Endometrial microvascular endothelial cells (primary cell): ENCODE results near the gene FHOD3. TPM values are rescaled to one million over a fixed set of nuclear protein-coding genes. Genes with fewer than 3 reads are reported as not detected.
"Not testable (repeated sequence)": the region's sequence is repeated elsewhere in the genome, so short reads cannot be mapped to it uniquely, and the experiment has no call there.

ENCODE experiments used
- in situ Hi-C: cut with HindIII; loops from 2 replicates; pipeline ENCODE4 v1.10.0; 2017; ENCODE audit warnings: low sequenced_read_pairs, low pct_unique_long_range_greater_than_20kb; ENCODE audit errors: inconsistent ontology term
- total RNA-seq: library from RNA; depleted of rRNA; stranded (reverse); fragments of >200 nt; gene quantifications from one replicate; pipeline ENCODE4 v1.2.3, GENCODE V29; 2015; ENCODE audit errors: inconsistent ontology term

FHOD3 gene
- total RNA-seq, 1 donor from 2014 or later: 0.93 TPM

DNA sequence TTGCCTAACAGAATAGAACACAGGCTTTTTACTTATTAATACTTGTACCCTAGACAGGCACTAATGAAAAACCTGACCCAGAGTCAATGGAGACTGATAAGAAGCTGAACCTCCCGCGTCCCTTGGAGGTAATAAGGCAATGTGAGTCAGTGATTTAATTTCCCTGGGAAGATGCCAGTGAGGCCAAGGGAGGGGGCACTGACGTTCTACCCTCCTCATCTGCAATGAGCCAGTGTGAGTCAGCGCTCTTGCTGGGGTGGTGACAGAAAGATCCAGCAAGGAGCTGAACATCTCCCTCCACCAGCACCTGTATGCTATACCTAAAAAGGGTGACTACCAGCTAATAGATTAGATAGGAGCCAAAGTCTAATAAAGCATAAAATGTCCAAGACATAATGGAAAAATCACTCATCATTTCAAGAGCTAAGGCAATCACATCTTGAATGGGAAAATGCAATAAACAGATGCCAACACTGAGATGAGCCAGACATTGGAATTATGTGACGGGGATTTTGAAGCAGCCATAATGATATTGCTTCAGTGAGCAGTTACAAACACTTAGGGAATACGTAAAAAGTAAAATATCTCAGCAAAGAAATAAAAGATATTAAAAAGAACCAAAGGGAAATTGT is 414.4 kb downstream of the FHOD3 start:
- in situ Hi-C loops: no loop called here

DNA sequence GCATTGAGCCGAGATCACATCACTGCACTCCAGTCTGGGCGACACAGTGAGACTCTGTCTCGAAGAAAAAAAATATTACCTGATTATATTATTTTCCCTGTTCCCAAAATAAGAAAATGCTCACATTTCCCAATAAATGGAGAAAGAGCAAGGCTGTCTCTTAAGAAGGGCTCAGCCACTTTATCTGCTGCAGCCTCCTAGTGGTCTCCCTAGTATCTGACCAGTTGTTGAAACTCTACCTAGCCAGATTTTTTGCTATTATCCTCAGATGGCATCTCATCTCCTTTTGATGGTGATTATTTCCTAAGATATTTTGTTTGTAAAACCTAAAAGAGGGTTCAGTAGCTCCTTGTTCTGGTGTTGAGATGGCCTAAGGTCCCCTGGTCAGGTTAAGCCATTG is 417.0 kb downstream of the FHOD3 start:
- in situ Hi-C loops: no loop called here

DNA sequence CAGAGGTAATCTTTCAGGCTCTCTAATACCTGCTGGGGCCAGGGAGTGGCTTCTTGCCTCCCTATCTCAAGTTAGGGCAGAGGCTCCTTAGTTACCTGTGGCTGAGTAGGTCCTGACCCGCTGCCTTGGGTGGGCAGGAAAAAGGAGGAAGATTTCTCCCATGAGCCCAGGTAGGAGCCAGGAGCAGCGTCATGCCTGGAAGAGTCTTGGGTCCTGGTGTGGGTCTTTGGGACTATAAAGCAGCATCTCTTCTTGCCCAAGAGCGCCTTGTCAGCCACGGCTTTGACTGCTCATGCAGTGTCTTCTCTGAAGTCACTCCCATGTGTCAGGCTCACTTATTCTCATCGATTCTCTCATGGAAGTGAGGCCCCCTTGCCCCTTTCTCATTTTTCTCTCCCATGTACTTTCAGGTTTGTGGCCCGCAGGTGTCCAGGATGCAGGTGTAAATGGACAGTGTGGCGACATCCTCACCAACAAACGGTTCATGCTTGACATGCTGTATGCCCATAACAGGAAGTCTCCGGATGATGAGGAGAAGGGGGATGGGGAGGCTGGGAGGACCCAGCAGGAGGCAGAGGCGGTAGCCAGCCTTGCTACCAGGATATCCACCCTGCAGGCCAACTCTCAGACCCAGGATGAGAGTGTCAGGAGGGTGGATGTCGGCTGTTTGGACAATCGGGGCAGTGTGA is 420.1 kb downstream of the FHOD3 start:
- in situ Hi-C loops: no loop called here

DNA sequence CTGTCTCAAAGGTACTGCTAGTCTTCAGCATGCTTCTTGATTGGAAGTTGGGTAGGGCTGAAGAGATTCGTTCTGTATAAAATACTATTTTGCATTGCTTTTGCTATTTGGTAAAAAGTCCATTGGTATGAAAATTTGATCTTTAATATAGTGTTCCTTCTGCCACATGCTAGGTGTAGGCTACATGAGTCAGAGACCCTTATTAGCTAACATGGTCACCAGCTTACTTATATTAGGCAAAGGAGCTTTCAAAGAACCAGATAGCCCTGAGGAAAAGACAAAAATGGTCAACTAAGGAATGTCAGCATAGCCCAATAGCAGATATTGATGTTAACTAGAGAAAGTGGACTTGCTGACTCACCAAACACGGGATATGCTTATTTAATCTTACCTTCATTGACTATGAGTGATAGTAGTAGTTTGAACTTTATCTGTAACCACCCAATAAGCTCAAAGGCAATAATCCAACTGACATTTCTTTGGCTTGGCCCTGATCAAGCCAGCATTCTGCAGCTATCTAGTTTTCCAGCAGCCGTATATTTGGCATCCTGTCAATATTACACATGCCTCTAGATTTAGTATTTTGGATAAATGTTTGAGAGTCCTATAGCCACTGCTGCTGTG is 421.3 kb downstream of the FHOD3 start:
- in situ Hi-C loops: no loop called here

DNA sequence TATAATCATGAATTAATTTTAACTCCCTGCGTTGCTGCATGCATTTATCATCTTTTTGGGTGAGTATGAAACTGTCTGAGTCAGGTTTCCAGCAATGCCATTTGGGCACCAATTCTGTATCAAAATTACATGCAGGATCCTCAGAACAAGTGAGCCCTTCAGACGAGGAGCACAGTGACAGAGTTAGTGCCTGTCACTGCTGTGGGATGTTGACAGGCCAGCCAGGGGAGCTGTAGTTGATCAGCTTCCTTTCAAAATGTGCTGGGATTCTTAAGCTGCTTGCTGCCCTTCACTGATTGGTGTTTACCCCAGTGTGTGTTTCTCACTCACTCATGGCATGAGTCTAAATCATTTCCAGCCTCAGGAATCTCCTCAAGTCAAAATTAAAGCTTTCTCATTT is 422.1 kb downstream of the FHOD3 start:
- in situ Hi-C loops: no loop called here

DNA sequence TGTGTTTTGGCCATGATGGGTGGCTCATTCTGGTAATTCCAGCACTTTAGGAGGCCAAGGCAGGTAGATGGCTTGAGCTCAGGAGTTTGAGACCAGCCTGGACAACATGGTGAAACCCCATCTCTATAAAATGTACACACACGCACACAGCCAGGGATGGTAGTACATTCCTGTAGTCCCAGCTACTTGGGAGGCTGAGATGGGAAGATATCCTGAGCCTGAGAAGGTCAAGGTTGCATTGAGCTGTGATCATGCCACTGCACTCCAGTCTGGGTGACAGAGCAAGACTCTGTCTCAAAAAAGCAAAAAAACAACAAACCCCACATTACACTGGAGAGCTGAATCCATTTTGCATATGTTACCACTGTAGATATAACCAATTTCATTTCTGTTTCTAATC is 423.8 kb downstream of the FHOD3 start:
- in situ Hi-C loops: not testable (repeated sequence)

DNA sequence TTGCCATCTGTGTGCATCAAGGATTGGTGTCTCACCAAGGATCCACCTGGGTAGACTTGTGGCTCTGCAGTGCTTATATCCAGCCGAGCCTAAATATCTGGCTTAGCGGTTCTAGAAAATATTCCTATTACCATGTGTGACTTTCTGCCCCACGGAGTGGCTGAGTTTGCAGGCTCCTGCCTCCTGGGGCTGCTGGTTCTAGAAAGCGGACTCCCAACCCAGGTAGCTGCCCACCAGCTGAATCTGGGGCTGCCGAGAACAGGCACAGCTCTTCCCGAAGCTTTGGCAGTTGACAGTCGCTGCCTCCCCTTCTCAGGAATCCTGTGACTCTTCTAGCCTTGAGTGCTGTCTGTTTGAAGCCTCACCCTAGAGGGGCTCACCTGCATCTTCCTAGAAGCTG is 426.7 kb downstream of the FHOD3 start:
- in situ Hi-C loops: no loop called here

DNA sequence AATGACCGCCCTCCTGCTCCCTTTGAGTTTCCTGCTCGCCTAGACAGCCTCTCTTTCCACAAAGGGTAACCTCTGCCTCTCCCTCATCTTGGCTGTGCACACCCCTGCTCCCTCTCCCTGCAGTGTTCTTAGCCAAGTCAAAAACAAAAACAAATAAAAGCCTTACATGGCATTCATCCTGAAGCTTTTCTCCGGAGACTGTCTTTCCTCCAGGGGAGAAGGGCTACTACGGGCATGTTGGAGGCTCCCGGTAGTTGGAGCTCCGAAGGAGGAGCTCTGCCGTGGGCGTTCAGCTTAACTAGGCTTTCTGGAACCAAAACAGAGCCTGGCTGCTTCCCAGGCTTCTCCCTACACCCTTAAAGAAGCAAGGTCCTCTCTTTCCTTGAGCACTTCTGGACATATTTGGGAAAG is 427.1 kb downstream of the FHOD3 start:
- in situ Hi-C loops: no loop called here

DNA sequence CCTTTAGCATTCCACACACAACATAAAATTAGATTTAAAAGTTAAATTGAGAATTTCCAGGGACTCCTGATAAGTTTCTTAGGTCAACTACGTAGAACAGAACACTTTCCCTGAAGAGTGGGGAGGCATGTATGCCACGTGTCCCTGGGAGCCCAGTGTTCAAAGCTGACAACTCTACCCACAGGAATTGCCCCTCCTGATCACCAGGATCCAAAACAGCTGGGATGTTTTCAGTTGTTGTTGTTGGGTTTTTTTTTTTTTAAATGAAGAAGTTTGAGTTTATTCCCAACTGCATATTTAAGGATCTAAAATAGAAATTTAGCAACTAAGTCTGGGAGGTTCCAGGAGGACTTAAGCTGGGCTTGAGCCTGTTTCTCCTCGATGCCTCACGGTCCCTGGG is 430.8 kb downstream of the FHOD3 start:
- in situ Hi-C loops: no loop called here

DNA sequence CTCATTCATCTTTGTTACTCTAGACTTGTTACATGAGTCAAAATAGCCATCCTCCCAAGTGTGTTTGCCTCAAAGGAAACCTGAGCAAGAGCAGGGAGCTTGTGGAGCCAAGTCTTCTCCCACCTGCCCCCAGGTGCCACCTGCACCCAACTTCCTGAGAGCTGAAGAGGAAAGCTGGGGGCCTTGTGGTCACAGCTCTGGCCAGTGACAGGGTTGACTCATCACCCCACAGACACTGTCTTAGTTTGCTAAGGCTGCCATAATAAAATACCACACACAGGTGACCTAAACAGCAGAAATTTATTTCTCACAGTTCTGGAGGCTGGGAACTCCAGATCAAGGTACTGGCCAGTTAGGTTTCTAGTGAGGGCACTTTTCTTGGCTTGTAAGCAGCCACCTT is 431.7 kb downstream of the FHOD3 start:
- in situ Hi-C loops: no loop called here

DNA sequence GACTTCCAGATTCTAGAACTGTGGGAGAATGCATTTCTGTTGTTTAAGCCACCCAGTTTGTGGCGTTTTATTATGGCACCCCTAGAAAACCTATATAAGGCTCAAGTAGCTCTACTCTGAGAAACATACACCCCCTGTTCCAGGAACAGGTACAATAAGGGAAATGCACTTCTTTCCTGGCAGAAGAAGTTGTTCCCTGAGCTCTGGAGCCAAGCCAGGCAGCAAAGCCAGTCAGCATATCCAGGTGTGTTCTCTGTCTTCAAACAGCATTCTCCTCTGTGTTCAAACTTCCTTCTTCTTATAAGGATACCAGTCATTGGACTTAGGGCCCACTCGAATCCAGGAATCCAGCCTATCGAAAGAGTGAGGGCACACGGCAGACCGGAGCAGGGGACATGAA is 434.8 kb downstream of the FHOD3 start:
- in situ Hi-C loops: no loop called here

DNA sequence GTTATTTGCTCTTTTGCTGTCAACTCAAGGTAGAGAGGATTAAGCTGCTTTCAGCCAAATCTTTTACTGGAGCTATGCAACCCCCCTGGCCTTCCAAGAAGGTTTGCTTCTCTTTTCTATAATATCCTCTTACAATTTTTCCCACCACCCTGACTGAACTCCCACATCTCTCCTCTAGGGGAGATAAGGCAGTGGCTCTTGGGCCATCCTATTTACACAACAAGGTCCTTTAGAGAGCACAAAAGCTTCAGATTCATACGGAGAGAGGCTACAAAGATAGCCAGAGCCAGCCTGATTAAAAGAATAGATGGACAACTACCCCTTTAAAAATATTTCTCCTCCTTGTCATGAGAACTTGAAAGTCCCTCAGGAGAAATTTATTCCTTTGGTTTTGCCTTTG is 435.6 kb downstream of the FHOD3 start:
- in situ Hi-C loops: no loop called here

DNA sequence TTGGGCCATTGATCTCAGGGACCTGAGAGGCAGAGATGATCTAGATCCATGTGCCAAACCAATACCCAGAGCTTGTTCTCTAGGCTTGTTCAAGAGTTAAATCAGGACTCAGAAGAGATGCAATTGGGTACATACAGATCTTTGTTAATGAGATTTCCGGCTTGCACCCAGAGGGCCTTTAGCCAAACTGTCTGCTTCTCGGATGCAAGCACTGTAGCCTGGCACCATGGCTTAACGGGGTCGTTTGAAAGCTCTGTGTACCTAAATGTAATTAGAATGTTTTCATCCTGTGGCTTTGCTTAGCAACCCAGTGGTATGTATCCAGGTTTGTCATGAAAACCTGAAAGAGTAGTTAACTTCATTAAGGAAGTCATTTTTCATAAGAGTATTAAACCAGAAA is 437.1 kb downstream of the FHOD3 start:
- in situ Hi-C loops: no loop called here

DNA sequence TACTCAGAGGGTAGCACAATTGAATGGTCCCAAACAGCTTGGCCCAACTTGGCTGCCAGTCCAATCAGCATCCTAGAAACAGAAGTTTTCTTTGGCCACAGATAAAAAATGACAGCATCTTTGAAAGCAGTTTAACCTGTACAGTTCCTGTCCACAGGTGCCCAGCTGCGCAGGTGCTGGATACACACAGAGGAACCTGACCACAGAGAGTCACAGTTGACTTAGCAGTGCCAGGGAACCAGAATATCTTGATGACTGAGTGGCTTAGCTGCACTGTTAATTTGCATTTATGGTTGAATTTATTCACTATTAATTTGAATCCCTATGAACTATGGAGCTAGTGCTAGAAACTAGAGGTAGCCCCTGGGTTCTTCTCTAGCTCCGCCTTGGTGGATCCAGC is 437.6 kb downstream of the FHOD3 start:
- in situ Hi-C loops: no loop called here

DNA sequence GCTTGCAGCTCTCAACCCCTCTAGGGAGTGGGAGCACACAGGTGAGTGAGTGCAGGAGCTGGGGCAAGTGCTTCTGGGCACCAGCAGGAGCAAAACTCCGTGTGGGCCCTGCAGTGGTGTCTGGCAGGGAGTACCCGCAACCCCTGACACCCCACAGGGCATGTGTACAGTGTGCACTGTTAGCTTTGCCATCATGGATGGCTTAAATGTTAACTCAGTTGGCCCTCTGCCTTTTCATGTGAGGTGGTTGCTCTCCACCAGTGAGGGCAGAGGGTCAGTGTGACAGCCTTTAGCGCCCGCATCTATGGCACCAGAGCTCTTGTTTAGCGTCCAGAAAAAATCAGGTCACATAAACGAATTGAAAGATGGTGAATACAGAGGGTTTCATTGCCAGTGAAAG is 438.6 kb downstream of the FHOD3 start:
- in situ Hi-C loops: no loop called here

DNA sequence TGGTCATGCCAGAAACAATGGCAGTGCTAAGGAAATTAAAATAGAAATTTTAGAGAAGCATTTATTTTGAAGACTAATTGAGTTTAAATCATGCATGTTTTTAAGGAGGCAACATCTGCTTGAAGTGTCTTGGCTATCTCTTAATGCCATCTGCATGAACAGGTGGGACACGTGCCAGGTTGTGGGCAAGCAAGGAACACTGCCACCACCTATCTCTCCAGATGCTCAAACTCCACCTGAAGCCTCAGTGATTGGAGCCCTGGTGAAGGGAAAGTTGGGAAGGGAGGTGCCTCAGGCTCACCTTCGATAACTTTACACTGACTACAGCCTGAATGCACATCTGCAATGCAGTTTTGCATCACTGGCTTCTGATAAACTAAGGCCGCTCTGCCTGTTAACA is 439.8 kb downstream of the FHOD3 start:
- in situ Hi-C loops: no loop called here

DNA sequence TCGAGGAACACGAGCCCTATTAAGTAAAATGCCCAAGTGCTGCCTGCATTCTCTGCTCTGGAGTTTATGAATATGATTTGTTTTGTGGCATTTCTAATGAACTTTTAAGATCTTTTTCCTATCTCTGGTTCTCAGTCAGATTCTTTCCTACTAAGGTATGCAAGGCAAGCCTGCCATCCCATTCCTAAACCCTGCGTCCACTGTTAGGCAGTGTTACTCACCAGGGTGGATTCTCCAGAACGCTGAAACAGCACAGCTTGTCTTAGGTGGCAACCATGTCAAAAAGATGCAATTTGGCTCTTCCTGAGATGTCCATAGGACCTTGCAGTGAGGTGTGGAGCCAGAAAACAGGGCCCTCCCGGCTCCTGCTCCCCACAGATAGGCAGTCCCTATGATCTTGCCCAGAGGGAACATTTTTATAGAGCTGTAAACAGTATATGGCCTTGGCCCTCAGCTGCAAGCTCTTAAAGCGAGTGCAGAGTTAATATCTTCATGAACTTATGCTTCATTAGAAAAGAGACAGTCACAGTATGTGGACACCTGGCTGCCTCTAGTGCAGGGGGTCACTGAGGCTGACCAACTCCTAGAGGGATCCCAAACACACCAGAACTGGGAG is 446.9 kb downstream of the FHOD3 start:
- in situ Hi-C loops: no loop called here

DNA sequence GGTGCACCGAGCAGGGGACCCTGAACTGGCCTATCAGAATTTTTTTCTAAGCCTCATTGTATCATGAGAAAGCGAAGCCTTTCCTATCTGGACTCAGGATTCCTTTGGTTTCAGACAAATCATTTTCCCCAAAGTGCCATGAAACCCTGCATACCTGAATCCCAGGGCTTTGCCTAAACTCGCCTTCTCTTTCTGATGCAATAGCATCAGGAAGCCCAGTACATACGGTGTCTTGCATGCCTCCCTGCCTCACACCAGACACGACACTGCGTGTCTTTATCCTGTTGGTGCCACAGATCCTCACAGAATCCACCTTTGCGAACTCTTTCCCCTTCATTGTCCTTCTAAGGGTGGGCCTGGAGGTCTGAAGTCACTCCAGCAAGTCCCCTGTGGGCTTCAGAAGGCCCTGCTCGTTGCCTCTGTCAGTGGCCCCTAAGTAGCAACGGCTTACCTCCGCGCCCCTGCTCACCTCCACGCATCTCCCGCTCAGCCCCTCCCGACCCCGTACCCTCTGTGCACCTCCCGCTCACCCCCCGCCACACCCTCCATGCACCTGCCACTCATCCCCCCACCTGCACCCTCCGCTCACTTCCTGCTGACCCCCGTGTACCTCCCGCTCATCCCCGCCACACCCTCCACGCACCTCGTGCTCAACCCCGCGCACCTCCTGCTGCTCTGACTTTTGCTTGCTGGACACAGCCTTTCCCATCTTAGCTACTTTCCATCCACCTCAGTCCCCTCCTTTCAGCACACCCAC is 447.9 kb downstream of the FHOD3 start:
- in situ Hi-C loops: no loop called here
